Dermis blood vessel endothelial cell (primary cell): ENCODE results near the gene DAG1. TPM values are rescaled to one million over a fixed set of nuclear protein-coding genes. Genes with fewer than 3 reads are reported as not detected.
A peak's percentile ranks its signal among the peaks of the same experiment; 100 is the strongest.

Source experiments
- DNase-seq: peaks from one replicate; pipeline ENCODE4 v3.0.0; 2010
- total RNA-seq: library from RNA; depleted of rRNA; stranded (reverse); fragments of >200 nt; gene quantifications from 2 replicates; pipeline ENCODE4 v1.2.3, GENCODE V29; 2014

The DAG1 gene
- 44.1 and 76.9 TPM in 2 replicates for total RNA-seq

DNA sequence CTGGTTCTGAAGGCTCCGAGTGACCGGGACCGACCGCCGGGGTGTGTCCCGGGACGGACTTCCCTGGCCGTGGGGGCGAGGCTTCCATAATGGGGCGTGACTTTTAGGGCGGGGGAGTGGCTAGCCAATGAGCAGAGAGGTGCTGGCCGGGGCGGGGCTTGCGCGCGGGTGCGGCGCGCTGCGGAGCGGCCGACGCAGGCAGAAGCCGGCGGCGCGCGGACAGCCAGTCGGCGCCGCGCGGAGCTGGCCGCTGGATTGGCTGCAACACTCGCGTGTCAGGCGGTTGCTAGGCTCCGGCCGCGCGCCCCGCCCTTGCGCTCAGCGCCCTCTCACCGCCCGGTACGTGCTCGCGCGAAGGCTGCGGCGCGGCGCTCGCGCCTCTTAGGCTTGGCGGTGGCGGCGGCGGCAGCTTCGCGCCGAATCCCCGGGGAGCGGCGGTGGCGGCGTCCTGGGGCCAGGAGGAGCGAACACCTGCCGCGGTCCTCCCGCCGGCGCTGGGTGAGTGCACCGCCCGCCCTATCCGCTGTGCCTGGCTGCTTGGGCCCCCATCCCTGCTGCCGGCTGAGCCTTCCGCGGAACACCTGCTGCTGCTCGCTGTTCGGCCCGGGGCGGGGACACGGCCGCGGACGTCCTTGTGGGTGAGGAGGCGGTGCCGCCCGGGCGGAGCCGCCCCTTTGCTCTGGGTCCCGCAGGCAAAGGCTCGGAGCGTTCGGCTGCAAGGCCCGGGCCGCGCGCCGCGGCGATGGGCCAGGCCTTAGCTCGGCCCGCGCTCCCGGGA lies at the start of gene DAG1:
Gene DAG1 (plus strand): TSS at position 332 of the 778 bp plus-strand sequence. CDS start 40,268 bp downstream, outside the sequence.
- peak; percentile 98 for DNase-seq

DNA sequence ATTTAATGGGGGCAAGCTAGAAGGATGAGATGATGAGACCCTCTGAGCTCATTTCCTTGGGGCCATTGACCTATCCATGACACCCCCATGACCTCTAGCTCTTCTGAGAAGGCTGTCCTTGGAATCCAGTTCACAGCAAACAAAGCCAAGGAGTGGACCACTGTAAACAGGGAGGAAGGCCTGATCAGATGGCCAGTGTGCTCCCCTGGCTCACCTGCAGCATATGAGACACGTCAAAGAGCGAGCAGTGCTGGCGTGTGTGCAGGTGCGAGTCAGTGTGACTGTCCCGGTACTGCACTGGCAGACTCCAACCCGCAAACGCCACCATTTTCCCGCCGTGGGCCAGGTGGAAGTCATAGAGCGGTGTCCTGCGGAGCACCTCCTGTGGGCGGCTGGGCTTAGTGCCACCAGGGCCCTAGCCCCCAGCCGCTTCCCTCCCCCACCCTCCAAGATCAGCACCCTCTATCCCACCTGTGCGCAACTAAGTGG lies 48.1 kb upstream of the DAG1 start:
- no peak for DNase-seq

DNA sequence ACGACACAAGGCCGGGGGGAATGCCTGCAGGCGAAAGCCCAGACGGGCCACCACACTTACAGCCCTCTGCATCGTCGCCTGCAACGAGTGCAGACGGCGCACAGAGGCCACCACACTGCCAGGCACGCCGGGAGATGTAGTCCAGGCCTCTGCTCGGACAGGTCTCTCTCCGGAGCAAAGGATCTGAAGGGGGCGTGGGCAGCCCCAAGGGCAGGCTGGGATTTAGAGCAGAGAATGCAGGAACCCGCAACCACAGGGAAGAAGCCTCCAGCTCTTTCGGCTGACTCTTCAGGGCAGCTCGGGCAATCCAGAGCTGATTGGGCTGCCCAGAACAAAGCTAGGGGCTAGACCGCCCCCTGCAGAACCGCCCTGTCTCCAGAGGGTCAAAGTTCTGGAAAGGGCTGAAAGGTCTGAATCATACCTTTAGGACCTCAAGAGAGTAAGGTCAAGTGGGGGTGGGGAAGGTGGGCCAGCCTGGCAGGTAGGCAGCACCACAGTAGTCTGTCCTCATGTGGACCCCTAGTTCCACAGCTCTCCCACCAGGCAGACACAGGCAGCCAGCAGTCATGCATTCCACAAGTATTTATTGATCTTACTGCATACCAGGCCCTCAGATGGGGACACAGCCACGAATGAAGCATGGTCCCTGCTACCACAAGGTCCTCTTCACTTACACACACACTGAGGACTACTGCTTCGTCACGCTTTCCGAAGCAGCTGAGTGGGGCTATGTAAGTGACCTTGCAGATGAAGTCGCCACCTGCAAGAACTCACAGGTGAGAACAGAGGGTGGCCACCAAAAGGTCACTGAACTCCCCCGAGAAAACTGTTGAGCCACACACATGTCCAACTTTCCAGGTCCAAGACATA lies 47.5 kb upstream of the DAG1 start, which contains the start of gene AMT:
Gene AMT (minus strand): TSS at position 95 of the 870 bp plus-strand sequence. CDS start 23 bp downstream, at position 72.
- no peak for DNase-seq

DNA sequence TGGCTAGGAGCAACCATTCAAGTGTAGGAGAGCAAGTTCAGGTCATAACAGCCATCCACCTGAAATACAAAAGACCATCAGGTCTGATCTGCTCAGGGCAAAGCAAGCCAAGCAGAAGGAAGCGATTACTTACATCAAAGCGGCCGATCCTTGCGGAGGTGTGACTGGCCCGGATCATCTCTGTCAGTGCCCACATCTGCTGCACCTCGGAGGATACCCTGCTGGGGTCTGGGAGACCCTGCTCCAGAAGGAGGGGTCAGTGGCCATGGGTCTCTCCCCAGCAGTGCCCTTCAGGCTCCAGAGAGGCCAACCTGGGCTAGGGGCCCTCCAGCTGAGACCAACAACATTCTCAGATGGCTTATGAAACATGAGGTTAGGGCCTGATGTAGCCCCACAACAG lies 45.3 kb upstream of the DAG1 start:
- no peak for DNase-seq

DNA sequence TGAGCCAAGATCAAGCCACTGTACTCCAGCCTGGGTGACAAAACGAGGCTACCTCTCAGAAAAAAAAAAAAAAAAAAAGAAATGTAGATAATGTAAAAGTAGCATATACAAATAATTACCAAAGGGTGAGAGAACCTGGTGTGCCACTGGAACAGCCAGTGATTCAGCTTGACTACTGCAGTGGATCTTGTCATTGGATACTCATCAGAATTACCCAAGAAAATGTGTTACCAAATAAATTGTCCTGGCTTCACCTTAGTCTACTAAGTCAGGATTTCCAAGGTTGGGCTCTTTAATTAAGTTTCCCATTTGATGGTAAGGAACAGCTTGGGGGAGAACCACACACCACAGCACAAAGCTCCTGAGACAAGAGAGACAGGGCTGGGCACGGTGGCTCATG lies 42.5 kb upstream of the DAG1 start:
- no peak for DNase-seq

DNA sequence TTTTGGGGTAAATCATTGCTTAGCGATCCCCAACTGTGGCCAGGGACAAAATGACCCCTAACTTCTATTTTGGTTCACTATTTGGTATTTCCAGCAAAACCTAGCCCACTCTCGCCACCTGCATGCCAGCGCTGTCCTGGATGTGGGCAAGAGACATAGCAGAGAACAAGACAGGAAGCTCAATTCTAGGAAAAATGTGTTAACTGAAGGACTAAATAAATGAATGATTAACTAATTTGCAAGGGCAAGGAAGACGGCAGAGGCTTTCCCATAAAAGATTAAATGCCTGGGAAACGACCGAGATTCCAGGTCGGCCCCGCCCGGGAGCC lies 41.4 kb upstream of the DAG1 start:
- DNase-seq: no peak

DNA sequence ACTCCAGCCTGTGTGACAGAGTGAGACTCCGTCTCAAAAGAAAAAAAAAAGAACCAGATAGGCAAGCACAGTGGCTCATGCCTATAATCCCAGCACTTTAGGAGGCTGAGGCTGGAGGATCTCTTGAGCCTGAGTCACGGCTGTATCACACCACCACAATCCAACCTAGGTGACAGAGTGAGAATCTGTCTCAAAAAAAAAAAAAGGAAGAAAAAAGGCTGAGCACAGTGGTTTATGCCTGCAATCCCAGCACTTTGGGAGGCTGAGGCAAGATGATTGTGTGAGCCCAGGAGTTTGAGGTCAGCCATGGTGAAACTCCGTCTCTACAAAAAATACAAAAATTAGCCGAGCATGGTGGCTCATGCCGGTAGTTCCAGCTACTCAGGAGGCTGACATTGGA lies 35.3 kb upstream of the DAG1 start:
- no peak for DNase-seq

DNA sequence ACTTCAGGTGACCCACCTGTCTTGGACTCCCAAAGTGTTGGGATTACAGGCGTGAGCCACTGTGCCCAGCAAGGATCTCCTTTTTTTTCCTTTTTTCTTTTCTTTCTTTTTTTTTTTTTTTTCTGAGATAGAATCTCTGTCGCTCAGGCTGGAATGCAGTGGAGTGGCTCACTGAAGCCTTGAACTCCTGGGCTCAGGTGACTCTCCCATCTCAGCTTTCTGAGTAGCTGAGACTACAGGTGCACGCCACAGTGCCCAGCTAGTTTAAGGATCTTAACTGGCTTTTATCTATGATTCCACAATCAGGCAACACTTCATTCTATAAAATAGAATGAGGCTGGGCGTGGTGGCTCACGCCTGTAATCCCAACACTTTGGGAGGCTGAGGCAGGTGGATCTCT lies 24.7 kb upstream of the DAG1 start:
- DNase-seq: no peak

DNA sequence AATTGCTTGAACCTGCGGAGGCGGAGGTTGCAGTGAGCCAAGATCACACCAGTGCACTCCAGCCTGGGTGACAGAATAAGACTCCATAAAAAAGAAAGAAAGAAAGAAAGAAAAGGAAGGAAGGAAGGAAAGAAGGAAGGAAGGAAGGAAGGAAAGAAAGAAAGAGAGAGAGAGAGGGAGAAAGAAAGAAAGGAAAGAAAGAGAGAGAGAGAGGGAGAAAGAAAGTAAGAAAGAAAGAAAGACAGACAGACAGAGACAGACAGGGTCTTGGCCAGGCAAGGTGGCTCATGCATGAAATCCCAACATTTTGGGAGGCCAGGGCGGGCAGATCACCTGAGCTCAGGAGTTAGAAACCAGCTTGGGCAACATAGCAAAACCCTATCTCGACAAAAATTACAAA lies 16.4 kb upstream of the DAG1 start:
- no peak for DNase-seq

DNA sequence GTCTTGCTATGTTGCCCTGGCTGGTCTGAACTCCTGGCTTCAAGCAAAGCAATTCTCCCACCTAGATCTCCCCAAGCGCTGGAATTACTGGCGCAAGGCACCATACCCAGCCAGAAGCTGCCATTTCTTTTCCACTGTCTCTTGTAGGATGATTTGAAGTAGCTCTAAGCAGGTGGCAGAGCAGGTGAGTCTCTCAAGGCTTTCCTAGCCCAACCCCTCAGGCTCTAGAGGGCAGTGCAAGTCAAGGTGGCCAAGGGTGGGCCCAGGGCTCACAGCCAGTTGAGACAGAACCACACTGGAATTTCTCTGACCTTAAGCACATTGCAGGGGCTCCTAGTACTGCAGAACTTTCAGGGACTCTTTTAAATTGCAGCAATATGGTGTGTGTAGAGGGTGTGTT lies 15.6 kb upstream of the DAG1 start:
- DNase-seq: peak; percentile 17

DNA sequence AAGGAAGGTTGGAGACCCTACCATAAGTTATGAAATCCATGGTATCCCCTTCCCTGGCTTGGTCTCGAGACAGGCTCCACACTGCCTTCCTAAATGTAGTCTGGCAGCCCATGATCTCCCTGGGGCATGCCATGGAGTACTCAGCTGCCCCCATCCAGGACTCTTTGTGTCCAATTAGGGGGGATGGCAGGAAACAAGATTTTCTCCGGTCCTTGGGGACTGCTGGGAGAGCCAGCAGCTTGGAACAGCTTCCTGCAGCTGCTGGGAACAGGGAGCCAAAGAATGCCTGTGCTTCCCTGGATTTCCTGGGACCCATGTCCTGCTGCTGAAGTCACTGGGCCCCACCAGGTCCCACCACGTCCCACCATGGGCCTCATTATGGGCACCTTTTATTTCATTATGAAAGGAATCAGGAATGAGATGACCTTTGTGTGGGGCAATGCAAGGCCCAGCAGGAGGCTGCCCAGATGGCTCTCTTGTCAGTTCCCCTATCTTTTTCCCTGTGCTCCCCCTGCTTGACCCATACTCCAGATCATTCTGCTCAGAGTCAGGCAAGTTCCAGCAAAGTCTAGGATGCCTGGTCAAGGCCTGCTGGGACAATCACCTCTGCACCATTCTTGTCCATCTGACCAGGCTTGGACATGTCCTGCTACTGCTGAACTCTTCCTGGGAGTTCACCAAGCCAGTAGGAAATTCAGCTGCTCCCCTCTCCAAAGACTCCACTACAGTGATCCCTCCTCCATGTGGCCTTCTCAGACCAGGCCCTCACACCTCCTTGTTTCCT lies 15.0 kb upstream of the DAG1 start:
- DNase-seq: no peak

DNA sequence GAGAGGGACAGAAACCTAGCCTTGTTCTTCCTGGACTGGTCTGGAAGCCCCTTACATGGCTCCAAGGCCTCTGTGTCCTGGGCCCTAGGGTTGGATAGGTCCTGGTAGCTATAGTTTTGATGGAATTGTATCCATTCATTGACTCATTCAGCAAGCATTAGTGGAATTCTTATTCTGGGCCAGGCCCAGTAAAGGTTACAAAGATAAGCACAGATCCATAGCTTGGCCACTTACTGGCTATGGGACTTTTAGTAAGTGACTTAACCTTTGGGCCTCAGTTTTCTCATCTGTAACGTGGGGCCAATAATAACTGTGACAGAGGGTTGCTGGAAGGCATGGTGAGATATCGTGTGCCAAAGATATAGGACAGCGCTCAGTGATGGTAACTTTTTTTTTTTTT lies 13.6 kb upstream of the DAG1 start:
- no peak for DNase-seq

DNA sequence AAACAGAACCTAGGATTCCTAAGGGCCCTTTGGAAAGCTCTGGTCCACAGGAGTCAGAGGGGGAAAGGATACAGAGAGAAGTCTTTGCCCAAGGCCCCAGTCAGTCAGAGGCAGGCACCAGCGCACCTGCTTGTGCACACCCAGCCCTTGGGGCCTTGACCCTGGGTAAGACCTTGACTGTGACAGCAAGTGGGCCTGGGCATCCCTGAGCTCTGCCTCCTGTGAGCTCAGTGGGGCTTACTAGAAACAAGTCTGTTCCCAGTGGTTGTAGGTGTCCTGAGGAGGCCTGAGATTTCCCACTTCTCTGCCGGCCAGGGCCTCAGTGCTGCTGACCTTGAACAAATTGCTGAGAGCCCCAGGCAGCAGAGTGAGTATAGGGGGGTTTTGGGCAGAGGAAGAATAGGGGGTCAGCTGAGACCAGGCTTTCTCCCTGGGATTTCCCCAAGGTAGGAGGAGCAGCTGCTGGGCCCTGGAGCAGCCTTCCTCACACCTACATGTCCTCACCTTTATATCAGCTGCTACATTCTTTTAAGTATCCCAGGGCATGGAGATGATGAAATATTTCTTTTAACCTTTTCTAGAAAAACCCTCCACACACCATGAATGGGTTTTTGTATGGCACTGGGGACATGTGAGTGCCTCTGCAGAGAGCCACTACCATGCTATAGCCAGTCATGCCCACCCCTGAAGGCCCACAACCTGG lies 9.7 kb upstream of the DAG1 start:
- no peak for DNase-seq

DNA sequence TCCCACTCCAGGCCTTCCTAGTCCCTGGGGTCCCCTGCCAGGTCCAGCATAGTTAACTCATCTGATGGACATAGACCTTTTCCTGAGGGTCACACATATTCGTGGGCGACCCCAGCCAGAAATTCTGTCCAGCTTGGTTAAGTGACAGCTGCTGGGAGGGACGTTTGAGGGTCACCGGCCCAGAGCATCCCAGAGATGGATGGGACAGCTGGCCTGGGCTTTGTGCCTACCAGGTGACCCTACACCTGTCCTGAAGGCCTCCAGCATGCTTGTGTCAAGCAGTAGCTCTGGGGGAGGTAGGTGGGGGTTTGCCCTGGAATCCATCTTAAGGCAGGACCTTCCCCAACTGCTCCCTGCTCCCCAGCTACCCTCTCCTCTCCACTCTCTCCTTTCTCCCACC lies 9.1 kb upstream of the DAG1 start:
- DNase-seq: no peak

DNA sequence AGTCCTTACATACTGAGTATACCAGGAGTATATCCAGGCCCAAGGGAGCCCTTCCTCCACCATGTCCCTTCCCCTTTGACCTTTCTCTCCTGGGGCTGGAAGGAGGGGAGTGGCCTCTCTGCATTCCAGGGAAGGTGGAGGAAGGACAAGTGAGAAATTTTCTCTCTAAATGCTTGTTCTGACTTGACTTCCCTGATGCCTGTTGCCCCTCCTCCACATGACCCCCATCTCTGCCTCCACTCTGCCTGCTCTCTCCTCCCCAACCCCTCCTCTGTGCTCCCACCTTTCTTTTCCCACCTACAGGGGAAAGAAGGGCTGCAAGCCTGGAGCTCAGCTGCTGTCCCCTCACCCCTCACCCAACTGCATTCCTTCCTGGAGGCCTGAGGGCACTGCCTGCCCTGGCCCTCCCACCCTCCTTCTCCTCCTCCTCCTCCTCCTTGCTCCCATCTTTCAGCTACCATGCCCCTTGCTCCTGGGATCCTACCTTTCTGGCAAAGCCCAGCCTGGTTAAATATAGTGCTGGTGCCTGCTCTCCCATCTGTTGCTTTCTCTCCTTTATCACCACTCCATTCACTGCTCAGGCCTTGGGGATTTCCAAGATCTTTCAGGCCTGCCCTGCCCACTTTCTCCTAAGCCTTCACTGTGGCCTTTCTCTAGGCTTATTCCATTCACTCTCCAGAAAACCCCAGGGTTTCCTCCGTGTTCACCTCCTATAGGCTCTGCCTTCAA lies 8.5 kb upstream of the DAG1 start:
- peak; percentile 31 for DNase-seq

DNA sequence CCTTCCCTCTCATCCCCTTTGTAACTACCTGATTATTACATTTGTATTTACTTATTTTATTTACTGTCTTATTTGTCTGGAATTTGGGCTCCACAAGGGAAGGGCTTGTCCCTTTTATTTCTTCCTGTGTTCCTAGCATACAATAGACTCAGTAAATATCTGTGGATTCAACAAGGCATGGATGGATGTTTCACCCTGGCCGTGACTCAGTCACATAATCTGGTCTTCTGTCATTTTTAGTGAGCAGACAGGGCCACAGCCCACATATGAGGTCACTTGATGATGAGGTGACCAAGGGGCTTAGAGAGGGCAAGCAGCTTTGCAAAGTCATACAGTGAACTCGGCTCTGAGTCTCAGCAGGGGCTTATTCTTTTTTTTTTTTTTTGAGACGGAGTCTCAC lies 7.8 kb upstream of the DAG1 start:
- DNase-seq: peak; percentile 24

DNA sequence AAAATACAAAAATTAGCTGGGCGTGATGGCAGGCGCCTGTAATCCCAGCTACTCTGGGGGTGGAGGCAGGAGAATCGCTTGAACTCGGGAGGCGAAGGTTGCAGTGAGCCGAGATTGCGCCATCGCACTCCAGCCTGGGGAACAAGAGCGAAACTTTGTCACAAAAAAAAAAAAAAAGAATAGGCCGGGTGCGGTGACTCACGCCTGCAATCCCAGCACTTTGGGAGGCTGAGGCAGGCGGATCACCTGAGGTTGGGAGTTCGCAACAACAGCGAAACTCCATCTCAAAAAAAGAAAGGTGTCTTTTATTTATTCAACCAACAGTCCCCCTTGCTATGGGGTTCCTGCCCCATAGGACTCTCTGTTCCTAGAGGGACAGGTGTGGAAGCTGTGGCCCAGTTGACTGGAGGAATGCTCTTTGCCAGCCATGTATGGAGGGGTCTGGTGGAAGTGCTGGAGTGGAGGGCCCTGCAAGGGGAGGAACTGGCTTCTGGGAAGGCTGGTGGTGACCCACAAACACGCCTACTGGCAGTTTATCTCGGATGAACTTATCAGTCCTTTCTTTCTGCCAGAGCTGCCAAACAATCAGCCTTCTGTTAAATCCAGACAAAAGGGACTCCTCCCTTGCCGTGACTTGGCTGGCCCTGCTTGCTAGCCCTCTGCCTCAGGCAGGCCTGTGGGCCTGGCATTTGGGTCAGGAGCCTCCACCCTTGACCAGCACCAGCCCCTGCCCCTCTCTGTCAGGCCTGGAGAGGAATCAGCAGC lies 4.6 kb upstream of the DAG1 start:
- DNase-seq: no peak

DNA sequence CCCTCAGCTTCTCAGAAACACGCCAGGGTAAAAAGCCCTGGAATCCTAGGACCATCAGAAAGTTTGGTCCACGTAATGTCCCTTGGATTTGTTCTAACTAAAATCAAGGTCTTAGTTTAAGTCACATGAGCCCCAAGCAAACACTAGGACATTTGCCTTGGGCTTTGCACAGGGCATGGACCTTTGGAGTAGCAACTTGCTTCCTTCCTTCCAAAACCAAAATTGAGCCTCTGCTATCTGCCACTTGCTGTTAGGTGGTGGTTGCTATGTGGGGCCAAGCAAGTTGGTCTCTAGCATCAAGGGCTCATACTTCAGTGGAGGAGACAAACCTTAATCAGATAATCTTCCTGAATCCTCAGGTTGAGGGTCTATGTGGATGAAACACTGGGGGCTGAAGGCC lies 4.0 kb upstream of the DAG1 start:
- DNase-seq: no peak

DNA sequence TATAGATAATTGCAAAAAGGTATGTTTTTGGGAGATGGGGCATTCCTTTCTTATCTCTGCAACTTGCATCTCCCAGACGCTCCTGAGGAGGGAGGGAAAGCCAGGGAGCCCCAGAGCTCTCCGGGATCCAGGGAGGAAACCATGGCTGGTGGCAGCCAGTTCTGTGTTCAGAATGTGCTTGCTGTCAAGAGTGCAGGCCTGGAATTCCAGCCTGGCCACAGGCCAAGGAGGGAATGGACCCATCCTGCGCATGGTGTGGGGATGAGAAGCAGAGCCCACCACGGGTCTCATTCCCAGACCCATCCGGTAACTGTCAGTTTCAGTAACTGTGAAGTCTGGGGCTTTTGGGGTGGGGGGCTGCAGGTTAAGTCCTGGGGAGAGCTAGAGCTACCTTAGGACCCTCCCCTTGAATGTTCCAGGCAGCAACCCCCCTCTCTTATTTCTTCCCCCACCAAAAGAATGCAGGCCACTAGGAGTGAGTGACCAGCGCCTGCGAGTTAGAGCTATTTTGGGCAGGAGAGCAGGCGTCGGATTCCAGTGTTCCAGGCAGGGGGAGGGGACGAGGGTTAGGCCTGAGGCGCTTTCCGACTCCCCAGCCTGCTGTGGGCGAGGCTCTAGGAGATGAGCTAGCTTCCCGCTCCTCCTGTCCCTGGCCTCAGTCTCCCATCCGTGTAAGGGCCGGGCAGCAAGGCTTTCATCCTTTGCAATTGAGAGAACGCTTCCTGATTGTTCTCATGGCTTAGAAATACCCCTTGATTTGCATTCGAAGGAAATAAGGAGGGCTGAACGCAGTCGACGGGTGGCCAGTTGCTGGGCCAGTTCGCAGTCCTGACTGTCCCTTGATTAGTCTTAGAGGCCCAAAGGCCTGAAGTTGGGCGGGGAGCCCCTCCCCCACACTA lies 781 bp upstream of the DAG1 start:
- peak; percentile 60 for DNase-seq
